ENCODE measurements around the gene GGCT.

DNA sequence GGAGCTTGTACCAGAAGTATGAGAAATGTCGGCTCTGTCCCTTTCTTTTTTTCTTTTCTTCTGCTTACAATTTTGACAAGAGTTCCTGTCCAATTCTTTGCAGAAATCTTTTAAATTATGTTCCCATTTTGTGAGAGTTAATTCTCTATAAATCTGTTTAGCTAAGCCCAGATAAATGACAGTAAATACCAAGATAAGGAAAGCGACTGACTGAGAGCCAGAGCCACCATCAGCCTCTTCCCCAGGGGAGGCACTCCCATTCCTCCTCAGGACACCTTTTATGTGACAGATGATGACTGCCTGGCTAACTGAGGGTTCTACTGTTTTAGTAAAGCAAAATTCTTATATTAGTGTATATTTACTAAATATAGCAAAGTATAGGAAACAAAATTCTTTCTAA is 6.9 kb upstream of the GGCT start:
- TF ChIP-seq CTCF (IDR thresholded peaks at IDR 0.05): no peak
- no peak for TF ChIP-seq POLR2A (IDR thresholded peaks at IDR 0.05)

All from adrenal gland (tissue), 5 donors.